ENCODE measurements around the gene RSRC2. TPM values are rescaled to one million over a fixed set of nuclear protein-coding genes. Genes with fewer than 3 reads are reported as not detected.
"Not testable (repeated sequence)": the region's sequence is repeated elsewhere in the genome, so short reads cannot be mapped to it uniquely, and the experiment has no call there.

Gene RSRC2
- total RNA-seq, 1 donor from 2014 or later = 22.6 TPM

DNA sequence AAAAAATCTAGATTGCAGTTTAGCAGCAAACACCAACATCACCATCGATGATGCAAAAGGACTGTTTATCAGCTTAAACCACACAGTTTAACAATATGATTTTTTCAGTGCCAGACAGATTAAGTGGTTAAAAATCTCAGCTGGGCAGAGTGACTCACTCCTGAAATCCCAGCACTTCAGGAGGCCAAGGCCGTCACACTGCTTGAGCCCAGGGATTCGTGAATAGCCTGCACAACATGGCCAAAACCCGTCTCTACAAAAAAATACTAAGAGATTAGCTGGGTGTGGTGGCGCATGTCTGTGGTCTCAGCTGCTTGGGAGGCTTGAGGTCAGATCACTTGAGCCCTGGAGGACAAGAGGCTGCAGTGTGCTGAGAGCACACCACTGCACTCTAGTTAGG is 8.9 kb downstream of the RSRC2 start:
- DNase-seq (ENCODE audit: low read depth) = no peak
- TF ChIP-seq, protein P1, sequence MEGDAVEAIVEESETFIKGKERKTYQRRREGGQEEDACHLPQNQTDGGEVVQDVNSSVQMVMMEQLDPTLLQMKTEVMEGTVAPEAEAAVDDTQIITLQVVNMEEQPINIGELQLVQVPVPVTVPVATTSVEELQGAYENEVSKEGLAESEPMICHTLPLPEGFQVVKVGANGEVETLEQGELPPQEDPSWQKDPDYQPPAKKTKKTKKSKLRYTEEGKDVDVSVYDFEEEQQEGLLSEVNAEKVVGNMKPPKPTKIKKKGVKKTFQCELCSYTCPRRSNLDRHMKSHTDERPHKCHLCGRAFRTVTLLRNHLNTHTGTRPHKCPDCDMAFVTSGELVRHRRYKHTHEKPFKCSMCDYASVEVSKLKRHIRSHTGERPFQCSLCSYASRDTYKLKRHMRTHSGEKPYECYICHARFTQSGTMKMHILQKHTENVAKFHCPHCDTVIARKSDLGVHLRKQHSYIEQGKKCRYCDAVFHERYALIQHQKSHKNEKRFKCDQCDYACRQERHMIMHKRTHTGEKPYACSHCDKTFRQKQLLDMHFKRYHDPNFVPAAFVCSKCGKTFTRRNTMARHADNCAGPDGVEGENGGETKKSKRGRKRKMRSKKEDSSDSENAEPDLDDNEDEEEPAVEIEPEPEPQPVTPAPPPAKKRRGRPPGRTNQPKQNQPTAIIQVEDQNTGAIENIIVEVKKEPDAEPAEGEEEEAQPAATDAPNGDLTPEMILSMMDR (IDR thresholded peaks at IDR 0.05; ENCODE audit: insufficient read depth, low read length, severe bottlenecking) = no peak
- FAIRE-seq = no peak
- Histone ChIP-seq H3K36me3 (ENCODE audit: control insufficient read depth, insufficient read depth, low read length) (peaks cover 31% of the 10 kb centered on the region), H3K27me3 (ENCODE audit: control insufficient read depth, insufficient read depth, low read length) (no peaks in the 10 kb centered on the region), H3K4me3 (ENCODE audit: low read depth, low read length) (no peak overlapping the region)

DNA sequence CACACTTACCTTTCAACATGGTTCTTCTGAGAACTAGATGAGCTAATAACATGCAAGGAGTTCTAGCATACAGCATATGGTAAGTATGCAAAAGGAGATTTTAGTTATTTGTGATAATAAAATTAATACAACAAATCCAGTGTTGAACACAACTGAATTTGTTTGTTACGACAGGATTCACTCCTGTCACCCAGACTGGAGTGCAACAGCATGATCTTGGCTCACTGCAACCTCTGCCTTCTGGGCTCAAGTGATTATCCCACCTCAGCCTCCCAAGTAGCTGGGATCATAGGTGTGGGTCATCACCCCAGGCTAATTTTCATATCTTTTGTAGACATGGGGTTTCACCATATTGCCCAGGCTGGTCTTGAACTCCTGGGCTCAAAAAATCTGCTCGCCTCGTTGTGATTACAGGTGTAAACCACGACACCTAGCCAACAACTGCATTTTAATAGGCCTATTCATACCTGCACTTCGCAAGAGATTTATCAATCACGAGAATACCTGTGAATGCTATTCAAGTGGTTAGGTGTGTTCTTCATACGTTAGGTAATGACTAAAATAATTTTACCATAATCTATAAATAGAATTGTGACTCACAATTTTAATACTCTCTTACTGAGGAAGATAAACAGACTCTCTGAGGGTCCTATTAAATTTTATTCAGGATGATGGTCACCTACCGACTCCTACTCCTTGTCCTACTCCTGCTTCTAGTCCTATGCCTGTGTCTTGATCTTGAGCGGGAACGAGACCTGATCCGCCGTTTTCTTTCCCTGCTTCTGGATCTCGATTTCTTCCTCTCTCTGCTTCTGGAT is 10.0 kb downstream of the RSRC2 start:
- FAIRE-seq = no peak
- Histone ChIP-seq H3K27me3 (ENCODE audit: control insufficient read depth, insufficient read depth, low read length) (no peaks in the 10 kb centered on the region), H3K36me3 (ENCODE audit: control insufficient read depth, insufficient read depth, low read length) (peaks cover 28% of the 10 kb centered on the region), H3K4me3 (ENCODE audit: low read depth, low read length) (no peak overlapping the region)
- no peak for DNase-seq (ENCODE audit: low read depth)
- TF ChIP-seq, protein P1 (IDR thresholded peaks at IDR 0.05; ENCODE audit: insufficient read depth, low read length, severe bottlenecking) = no peak

DNA sequence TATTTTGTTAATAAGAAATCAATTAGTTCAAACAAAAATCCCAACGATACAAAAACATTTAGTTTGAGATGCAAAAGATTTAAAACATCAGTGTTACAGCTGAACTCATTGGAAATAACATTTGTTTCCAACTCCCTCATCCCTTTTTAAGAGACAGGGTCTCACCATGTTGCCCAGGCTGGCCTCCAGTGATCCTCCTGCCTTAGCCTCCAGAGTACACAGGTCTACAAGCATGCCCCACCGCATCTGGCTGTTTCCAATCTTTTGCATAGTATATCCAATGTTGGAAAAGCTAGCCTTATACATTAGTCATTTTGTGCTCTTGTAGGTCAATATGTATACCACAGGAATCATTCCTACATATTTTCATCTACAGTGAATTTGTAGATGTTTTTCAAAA is 11.5 kb downstream of the RSRC2 start:
- TF ChIP-seq, protein P1 (IDR thresholded peaks at IDR 0.05; ENCODE audit: insufficient read depth, low read length, severe bottlenecking) = no peak
- Histone ChIP-seq H3K36me3 (ENCODE audit: control insufficient read depth, insufficient read depth, low read length) (peaks cover 21% of the 10 kb centered on the region), H3K4me3 (ENCODE audit: low read depth, low read length) (no peak overlapping the region), H3K27me3 (ENCODE audit: control insufficient read depth, insufficient read depth, low read length) (no peaks in the 10 kb centered on the region)
- FAIRE-seq (no peak), DNase-seq (ENCODE audit: low read depth) (no peak)

DNA sequence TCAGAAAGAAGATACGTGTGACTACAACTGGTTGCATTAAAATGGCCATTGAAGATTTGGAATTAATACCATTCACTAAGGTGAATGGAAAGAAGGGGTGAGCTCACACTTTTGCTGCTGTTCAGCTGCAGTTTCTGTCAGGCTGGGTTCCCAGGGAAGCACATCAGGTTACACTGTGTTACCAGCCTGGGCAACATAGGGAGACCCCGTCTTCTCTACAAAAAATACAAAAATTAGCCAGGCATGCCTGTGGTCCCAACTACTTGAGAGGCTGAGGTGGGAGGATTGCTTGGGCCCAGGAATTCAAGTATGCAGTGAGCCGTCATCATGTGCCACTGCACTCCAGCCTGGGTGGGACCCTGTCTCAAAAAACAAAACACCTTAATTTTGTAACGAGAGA is 13.1 kb downstream of the RSRC2 start:
- TF ChIP-seq, protein P1 (IDR thresholded peaks at IDR 0.05; ENCODE audit: insufficient read depth, low read length, severe bottlenecking) = no peak
- H3K4me3 ChIP-seq (ENCODE audit: low read depth, low read length) = no peak overlapping the region
- no peak for FAIRE-seq
- H3K36me3 ChIP-seq (ENCODE audit: control insufficient read depth, insufficient read depth, low read length) = peaks cover 22% of the 10 kb centered on the region
- DNase-seq (ENCODE audit: low read depth) = no peak
- no peaks in the 10 kb centered on the region for H3K27me3 ChIP-seq (ENCODE audit: control insufficient read depth, insufficient read depth, low read length)

DNA sequence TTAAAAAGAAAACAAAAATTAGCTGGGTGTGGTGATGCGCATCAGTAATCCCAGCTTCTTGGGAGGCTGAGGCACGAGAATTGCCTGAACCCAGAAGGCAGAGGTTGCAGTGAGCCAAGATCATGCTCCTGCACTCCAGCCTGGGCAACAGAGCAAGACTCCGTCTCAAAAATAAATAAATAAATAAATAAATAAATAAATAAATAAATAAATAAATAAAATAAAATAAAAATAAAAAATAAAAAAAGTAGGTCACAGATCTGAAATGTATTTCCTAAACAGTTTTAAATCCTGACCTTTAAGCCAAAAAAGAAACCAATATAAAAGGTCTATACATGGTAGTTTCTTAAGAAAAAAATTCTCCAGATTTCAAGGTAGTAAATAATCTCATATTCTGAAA is 13.7 kb downstream of the RSRC2 start:
- not testable (repeated sequence) for H3K27me3 ChIP-seq (ENCODE audit: control insufficient read depth, insufficient read depth, low read length); H3K4me3 ChIP-seq (ENCODE audit: low read depth, low read length); DNase-seq (ENCODE audit: low read depth); FAIRE-seq
- H3K36me3 ChIP-seq (ENCODE audit: control insufficient read depth, insufficient read depth, low read length) = peaks cover 22% of the 10 kb centered on the region

DNA sequence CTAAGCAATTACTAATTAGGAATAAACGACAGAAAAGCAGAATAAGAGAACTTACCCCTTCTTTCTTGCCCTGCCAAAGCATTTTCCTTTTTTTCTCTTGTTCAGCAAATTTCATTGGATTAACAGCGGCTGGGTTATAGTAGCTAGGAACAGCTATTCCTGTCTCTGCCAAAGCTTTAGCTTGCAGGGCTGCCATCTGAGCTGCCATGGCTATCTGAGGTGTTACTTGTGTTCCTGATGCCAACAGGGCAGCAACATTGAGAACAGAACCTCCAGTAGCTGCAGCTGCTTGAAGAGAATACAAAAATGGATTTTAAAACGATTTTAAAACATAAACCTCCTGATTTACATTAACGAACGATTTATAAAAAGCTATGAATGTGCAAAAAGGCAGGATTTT is 18.6 kb downstream of the RSRC2 start:
- DNase-seq (ENCODE audit: low read depth) (no peak), FAIRE-seq (no peak)
- Histone ChIP-seq H3K36me3 (ENCODE audit: control insufficient read depth, insufficient read depth, low read length) (peaks cover 18% of the 10 kb centered on the region), H3K27me3 (ENCODE audit: control insufficient read depth, insufficient read depth, low read length) (no peaks in the 10 kb centered on the region), H3K4me3 (ENCODE audit: low read depth, low read length) (no peak overlapping the region)
- TF ChIP-seq, protein P1 (IDR thresholded peaks at IDR 0.05; ENCODE audit: insufficient read depth, low read length, severe bottlenecking) = no peak

Data from bronchial epithelial cell (primary cell).